Psoas muscle (tissue), 8 donors: ENCODE results near the gene NPPB. TPM values are rescaled to one million over a fixed set of nuclear protein-coding genes. Genes with fewer than 3 reads are reported as not detected.

ENCODE experiments used
- ATAC-seq, 4 donors: fragments of 200-7000 bp; cut with Tn5 transposase; one replicate each; pipeline ENCODE4 v1.9.1; 2020; ENCODE audit warnings: moderate library complexity in 3 of 4, mild to moderate bottlenecking in 2 of 4
- DNase-seq, 2 donors: peaks; one replicate each; pipeline ENCODE4 v3.0.0-alpha.2; 2020
- H3K27ac ChIP-seq: fragments of 200-600 bp; one replicate; pipeline ENCODE4 v1.8.0; 2022
- H3K27me3 ChIP-seq, 3 donors: fragments of 200-600 bp in 1 of 3; one replicate each; pipeline versions ENCODE4 v1.6.1 to v1.8.0; 2013 to 2022; ENCODE audit warnings: low read length in 2 of 3, mild to moderate bottlenecking in 2 of 3, moderate library complexity in 1 of 3; ENCODE audit not compliant: insufficient read depth in 3 of 3
- H3K36me3 ChIP-seq, 2 donors: fragments of 200-600 bp in 1 of 2; one replicate each; pipeline versions ENCODE4 v1.6.1 to v1.8.0; 2013 to 2022; ENCODE audit warnings: low read depth in 1 of 2, mild to moderate bottlenecking in 1 of 2, moderate library complexity in 1 of 2; ENCODE audit not compliant: insufficient read depth in 1 of 2
- H3K4me1 ChIP-seq: fragments of 200-600 bp; one replicate; pipeline ENCODE4 v1.8.0; 2022
- H3K4me3 ChIP-seq: fragments of 200-600 bp; one replicate; pipeline ENCODE4 v1.8.0; 2022; ENCODE audit warnings: mild to moderate bottlenecking
- H3K9me3 ChIP-seq: fragments of 200-600 bp; one replicate; pipeline ENCODE4 v1.8.0; 2022
- CTCF ChIP-seq: fragments of 200-600 bp; IDR thresholded peaks from one replicate; pipeline ENCODE4 v1.8.0; 2022; ENCODE audit warnings: antibody characterized with exemption
- WGBS, 3 donors: extraction: QIAGEN DNeasy Blood & Tissue Kit; methylation state at CpG; one replicate each; pipeline versions ENCODE4 v1.1.6 to v1.1.7; 2013; 5-methylcytosine and 5-hydroxymethylcytosine counted together
- intact Hi-C, 2 donors: fragments of 100-400 bp; cut with DNase I; formaldehyde crosslinking; loops; one replicate each; pipeline versions ENCODE4 v1.11.0 to v1.14.2; 2022
- polyA plus RNA-seq, 3 donors: library from polyadenylated mRNA; stranded (reverse); fragments of 200-250 nt; gene quantifications; one replicate each; pipeline ENCODE4 v1.2.3, GENCODE V29; 2013
- total RNA-seq, 4 donors: library from RNA; stranded (reverse); fragmentation: NEBNext Ultra II Directional in 2 of 4; extraction: Animal tissue kit (Norgen Biotek cat#: 25700) in 2 of 4; gene quantifications; one replicate each; pipeline versions ENCODE4 v1.2.1 to v1.2.4, GENCODE V29; 2021 to 2023
- donor health status: healthy with polysubstance abuse.
- donor health status: DM: no; HTN: no; CAD: no; lungs with moderate emphysema.
- donor health status: Bipolar disorder and iron deficiency.
- donor health status: healthy.
- donor health status: DM: yes; HTN: yes; CAD: no.
- donor health status: DM: no; HTN: no; CAD: no.
- donor health status: DM: no; HTN: no; CAD: no.
- donor health status: DM: yes; HTN: yes; CAD: no.

Gene NPPB
- total and polyA plus RNA-seq, 7 donors = 0.37 to 1.6 (median 0.39) TPM; not detected in 4

DNA sequence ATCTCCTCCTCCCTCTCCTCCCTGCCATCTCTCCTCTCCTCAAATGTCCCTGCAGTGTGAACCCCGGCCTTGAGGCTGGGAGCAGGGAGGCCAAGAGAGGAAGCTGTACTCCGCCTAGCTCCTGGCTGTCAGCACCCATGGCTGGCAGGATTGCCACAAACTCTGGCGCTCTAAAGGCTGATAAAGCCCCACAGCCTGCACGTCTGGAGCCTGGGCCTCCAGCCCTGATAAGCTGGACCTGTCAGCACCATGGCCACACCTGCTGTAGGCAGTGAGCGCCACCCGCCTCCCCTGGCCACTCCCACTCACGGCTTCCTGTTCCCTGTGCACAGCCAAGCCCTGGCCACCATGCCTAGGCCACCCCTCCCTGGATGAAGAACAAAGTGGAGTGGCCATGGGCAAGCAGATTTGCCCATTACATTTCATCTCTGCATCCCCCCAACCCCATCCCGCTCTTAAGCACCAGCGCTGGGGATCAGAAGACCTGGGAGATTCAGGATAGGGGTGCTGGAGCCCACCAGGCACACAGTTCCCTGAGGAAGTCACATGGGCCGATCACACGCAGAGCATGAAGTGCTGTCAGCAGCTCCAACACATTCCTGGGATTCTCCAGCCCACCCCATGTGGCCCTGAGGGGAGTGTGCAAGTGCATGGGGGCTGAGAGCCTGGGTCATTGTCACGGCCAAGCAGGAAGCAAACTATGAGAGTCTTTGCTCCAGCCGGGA is 24.2 kb upstream of the NPPB start:
- H3K36me3 ChIP-seq = no peaks in the 10 kb centered on the region
- no peaks in the 10 kb centered on the region for H3K9me3 ChIP-seq
- ATAC-seq (peak; percentile 49 to 78 (median 66)), DNase-seq (peak; percentile 77 to 88)
- TF ChIP-seq CTCF = no peak
- H3K4me3 ChIP-seq = no peak overlapping the region
- H3K27me3 ChIP-seq = peaks cover 0 to 4% (median 0%) of the 10 kb centered on the region in 3 donors
- H3K4me1 ChIP-seq = peaks cover 50% of the 10 kb centered on the region
- peak overlapping the region; percentile 10 for H3K27ac ChIP-seq
- whole genome bisulfite sequencing, 3 donors = 11 to 25% (median 24%) methylated on average over 13 of the region's 13 CpGs
- intact Hi-C loops = no loop called here

- ATAC-seq (no peak), DNase-seq (no peak)
- Histone ChIP-seq H3K36me3 (no peaks in the 10 kb centered on the region), H3K4me3 (no peak overlapping the region), H3K27ac (peak overlapping the region; percentile 46), H3K27me3 (peaks cover 0 to 4% (median 0%) of the 10 kb centered on the region in 3 donors), H3K4me1 (peaks cover 41% of the 10 kb centered on the region), H3K9me3 (no peaks in the 10 kb centered on the region)
- intact Hi-C loops = no loop called here
- no peak for TF ChIP-seq CTCF
- 62 to 65% (median 65%) methylated on average over 18 of the region's 18 CpGs for WGBS, 3 donors
Measured at GRCh38 chr1:11881749-11882441, 23.1 kb upstream of the NPPB start.

GRCh38 chr1:11880911-11881748 is 22.4 kb upstream of the NPPB start:
- Histone ChIP-seq H3K4me3 (no peak overlapping the region), H3K27ac (peak overlapping the region; percentile 59), H3K4me1 (peaks cover 34% of the 10 kb centered on the region), H3K36me3 (no peaks in the 10 kb centered on the region), H3K9me3 (no peaks in the 10 kb centered on the region), H3K27me3 (peaks cover 0 to 4% (median 0%) of the 10 kb centered on the region in 3 donors)
- no peak for TF ChIP-seq CTCF
- ATAC-seq (peak; percentile 74 to 84 (median 80)), DNase-seq (peak; percentile 81 to 96)
- intact Hi-C loops = no loop called here
- WGBS, 3 donors = 8 to 13% (median 12%) methylated on average over 10 of the region's 10 CpGs

- 23 to 41% (median 37%) methylated on average over 12 of the region's 12 CpGs for WGBS, 3 donors
- H3K27ac ChIP-seq = peak overlapping the region; percentile 59
- intact Hi-C loops = no loop called here
- DNase-seq (peak; percentile 56 to 90), ATAC-seq (peak; percentile 58 to 79 (median 75))
- peaks cover 0 to 4% (median 0%) of the 10 kb centered on the region in 3 donors for H3K27me3 ChIP-seq
- no peaks in the 10 kb centered on the region for H3K9me3 ChIP-seq
- TF ChIP-seq CTCF = no peak
- no peak overlapping the region for H3K4me3 ChIP-seq
- no peaks in the 10 kb centered on the region for H3K36me3 ChIP-seq
- peaks cover 30% of the 10 kb centered on the region for H3K4me1 ChIP-seq
Measured at GRCh38 chr1:11880181-11880575, 21.4 kb upstream of the NPPB start.
